Measurements from ENCODE around the gene STRIP1.

STRIP1 gene

GRCh38 chr1:110034451-110035235, at the start of gene STRIP1:
Gene STRIP1, plus strand, starts transcription at chr1:110034624. Its CDS starts 14 bp downstream, at chr1:110034638.
- DNase-seq, result peak; percentile 21 to 92 (median 78)

- no peak for DNase-seq
Observed at GRCh38 chr1:109985247-109986053, 49.0 kb upstream of the STRIP1 start.

DNA sequence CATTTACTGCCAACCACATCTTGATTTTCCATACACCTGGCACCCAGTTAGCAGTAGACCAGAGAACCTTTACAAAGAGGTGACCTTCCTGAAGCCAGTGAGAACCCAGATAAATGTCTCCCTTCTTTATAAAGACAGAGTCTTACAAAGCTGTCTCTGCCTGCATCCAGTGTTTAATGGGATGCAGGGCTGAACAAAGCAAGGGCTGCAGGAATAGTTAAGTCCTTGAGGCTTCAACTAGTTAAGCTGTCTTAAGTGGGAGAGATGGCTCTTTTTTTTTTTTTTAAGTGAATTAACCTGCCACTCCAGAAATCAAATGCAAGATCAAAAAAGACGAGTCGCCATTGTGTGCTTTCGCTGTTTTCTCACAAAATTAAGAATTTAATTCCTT, 48.4 kb upstream of the STRIP1 start:
- no peak for DNase-seq

GRCh38 chr1:109988349-109988914, 46.0 kb upstream of the STRIP1 start:
- DNase-seq, result no peak

DNA sequence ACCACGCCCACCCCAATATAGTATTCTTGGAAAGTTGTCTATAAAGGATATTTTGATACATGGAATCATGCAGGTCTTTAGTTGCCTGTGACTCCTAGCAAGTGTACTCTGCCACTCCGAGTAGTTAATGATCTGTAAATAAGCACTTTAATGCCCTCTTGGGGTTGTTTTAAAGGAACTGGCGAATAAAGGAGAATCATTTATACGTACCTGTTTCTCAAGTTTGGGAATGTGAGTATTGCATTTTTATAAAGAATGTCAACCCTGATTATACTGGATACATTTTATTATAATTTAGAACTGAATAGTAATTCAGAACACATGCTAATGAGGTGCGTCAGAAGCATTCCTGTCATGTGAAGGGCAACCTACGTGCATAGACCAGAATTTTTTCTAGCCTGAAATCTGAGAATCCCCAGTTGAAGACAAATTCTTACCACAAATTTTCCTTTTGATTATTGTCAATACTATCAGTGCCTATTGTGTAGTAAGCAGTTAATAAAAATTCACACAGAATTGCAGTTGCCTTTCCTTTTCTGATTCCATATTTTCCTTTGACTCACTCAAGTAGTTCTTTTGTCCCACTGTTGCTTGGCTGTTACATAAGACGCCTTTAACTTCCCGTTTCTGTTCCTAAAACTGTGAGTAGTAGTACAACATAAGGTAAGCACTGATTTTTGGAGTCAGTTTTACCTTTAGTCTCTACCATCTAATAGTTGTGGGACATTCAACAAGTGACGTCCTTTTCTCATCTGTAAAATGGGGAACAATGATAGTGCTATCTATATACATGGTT, 44.7 kb upstream of the STRIP1 start:
- DNase-seq, result no peak

- no peak for DNase-seq
Observed at GRCh38 chr1:109990302-109990653, 44.1 kb upstream of the STRIP1 start.

DNA sequence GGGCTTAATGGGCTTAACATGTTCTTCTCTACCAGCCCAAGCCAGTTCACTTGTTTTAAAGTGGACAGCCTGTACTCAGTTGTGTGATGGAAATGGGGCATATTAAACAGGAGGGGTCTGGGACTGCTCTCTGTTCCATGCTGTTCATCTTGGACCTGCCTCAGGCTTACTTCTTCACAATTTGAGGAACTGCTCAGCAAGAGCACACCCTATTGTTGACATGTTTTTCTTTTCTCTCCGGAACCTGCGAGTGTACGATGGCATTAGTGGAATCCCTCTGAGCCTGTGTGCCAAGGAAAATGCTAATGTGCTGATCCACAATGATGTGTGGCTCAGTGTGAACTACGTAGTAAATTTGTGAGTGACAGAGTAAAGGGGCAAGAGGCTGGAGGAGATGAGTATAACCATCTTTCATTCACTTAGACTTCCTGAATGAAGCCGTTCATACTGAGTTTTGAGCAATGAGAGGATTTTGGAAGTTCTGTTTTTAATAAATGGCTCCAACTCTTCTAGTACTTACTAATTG, 43.0 kb upstream of the STRIP1 start:
- no peak for DNase-seq

DNA sequence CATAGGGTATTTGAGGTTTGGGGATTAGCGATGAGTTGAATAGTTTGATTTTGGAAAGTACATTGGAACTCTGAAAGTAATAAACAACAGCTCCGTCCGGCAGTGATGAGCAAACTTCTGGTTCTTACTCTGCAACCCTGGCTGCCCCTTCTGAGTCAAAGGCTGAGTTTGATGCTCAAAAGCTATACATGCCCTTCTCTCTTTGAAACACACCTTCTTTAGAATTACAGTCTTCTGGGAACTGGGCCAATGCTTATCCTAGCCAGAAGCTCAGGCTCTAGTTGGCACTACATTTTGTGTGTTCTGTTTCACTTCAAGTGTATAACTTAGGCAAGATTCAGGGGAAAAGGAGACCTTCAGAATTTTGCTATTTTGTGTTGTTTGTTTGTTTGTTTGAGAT, 40.5 kb upstream of the STRIP1 start:
- no peak for DNase-seq

- peak in 10 of 56 donors; percentile 21 to 71 (median 32) for DNase-seq
Observed at GRCh38 chr1:109994654-109995053, 39.8 kb upstream of the STRIP1 start.

DNA sequence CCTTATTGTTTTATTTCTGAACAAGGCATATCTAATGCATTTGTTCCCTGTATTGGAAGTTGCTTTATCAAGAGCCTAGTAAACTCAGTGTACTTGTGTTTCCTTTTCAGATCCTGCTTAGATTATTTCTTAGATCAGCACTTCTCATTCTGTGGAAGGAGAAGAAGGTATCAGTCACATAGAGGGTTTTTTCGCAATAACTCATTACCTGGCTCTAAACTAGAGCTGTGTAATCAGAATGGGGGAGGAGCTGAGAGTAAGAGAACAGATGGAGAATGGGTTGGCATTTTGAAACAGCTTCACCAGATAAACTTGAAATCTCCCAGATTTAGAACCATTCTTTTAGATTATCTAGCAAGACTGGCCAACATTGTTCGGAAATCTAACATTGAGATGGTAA, 38.9 kb upstream of the STRIP1 start:
- no peak for DNase-seq

- no peak for DNase-seq
Observed at GRCh38 chr1:109996476-109996875, 37.9 kb upstream of the STRIP1 start.

- DNase-seq, result no peak
Observed at GRCh38 chr1:109997204-109997866, 37.1 kb upstream of the STRIP1 start.

DNA sequence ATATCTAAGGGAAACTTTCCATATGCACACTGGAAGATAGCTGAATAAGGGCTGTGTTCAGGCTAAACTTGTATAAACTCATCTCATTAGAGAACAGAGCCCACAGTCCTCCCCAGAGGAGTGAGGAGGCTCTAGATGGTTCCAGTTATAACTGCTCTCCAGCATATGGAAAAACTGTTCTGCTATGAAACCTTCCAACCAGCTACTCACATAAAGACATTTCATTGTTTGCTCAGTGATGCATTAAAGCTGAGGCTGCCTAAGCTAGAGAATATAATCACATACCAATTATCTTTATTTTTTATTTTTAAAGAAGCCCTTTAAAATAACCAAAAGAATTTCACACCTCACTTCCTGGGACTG, 36.6 kb upstream of the STRIP1 start:
- no peak for DNase-seq

GRCh38 chr1:110002695-110003094, 31.7 kb upstream of the STRIP1 start:
- DNase-seq, result no peak

- DNase-seq, result peak in 11 of 56 donors; percentile 15 to 66 (median 30)
Observed at GRCh38 chr1:110003747-110004428, 30.5 kb upstream of the STRIP1 start.

- DNase-seq, result no peak
Observed at GRCh38 chr1:110004583-110004982, 29.8 kb upstream of the STRIP1 start.

GRCh38 chr1:110005971-110006370, 28.5 kb upstream of the STRIP1 start:
- no peak for DNase-seq

GRCh38 chr1:110006516-110006915, 27.9 kb upstream of the STRIP1 start:
- no peak for DNase-seq

GRCh38 chr1:110007046-110007830, 27.2 kb upstream of the STRIP1 start:
- DNase-seq, result no peak
